DMS79 (cell line): ENCODE data around the gene INTS15.
A peak's percentile ranks its signal among the peaks of the same experiment; 100 is the strongest.
"Not testable (repeated sequence)": the region's sequence is repeated elsewhere in the genome, so short reads cannot be mapped to it uniquely, and the experiment has no call there.

Source experiments
- DNase-seq: peaks from one replicate; lab custom pipeline; 2025; lab: John Stamatoyannopoulos, UW

The INTS15 gene

DNA sequence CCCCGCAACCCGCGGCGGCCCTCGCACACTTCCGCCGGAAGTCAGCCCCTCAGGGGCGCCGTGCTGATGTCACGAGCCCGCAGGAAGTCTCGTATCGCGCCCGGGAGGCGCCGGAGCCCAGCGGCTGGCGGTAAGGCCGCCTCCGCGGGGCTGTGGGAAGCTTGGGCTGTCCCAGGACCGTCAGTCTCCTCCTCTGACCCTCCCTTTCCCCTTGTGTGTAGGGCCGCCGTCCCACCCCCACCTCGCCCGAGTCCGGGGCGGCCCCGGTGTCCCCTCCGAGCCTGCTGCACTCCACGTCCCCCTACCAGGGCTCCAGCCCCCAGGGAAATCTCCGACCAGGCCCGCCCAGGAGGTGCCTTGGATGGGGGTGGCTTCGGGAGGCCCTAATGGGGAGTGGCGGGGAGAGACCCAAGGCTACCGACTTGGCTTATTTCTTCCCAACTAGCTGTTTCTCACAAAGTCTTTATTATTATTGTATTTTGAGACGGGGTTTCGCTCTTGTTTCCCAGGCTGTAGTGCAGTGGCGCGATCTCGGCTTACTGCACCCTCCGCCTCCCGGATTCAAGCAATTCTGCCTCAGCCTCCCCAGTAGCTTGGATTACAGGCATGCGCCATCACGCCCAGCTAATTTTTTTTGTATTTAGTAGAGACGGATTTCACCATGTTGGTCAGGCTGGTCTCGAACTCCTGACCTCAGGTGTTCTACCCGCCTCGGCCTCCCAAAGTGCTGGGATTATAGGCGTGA is 12.3 kb upstream of the INTS15 start, which contains the start of gene ZDHHC4:
ZDHHC4 (plus strand) TSS at position 86 of the 745 bp plus-strand sequence. CDS start 3,108 bp downstream, outside the sequence.
- DNase-seq, result peak; percentile 73

DNA sequence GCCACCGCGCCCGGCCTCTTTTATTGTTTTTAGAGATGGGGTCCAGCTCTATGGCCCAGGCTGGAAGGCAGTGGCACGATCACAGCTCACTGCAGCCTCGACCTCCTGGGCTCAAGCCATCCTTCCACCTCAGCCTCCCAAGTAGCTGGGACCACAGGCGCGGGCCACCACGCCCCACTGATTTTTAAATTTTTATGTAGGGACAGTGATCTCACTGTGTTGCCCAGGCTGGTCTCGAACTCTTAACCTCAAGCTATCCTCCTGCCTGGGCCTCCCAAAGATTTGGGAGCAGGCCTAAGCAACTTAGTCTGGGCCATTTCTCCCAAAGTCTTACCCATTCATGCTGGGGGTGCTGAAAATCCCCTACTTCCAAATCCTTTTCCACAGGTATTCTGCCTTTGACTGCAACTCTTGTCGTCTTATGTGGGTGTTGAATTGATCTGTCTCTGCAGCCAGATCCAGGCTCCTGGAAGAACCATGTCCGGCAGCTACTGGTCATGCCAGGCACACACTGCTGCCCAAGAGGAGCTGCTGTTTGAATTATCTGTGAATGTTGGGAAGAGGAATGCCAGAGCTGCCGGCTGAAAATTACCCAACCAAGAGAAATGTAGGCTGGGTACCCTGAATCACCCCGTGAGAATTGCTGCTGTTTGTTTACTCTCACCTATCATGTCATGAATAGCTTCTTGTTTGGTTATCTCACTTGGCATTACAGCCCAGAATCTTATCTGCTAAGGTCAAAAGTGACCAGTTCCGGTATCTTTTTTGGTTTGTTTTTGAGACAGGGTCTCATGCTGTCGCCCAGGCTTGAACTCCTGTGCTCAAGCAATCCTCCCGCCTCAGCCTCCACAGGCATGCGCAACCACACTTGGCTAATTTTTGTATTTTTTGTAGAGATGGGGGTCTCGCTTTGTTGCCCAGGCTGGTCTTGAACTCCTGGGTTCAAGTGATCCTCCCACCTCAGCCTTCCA is 11.4 kb upstream of the INTS15 start:
- DNase-seq, result no peak

DNA sequence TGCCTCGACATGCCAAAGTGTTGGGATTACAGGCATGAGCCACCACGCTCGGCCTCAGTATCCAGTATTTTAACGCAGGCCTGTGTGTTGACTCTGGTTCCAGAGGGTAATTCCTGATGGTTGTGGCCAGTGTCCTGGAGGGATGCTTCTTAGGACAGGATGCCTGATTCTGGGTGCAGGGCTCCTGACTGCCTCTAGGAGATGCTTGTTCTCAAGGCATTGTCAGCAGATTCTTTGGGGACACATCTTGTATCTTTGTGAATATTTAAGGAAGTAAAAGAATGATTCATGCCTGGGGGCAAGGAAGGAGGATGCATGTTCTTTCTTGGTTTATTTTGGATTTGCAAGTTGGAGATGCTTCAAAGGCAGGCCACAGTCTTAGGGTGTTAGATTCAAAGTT is 10.4 kb upstream of the INTS15 start:
- no peak for DNase-seq

DNA sequence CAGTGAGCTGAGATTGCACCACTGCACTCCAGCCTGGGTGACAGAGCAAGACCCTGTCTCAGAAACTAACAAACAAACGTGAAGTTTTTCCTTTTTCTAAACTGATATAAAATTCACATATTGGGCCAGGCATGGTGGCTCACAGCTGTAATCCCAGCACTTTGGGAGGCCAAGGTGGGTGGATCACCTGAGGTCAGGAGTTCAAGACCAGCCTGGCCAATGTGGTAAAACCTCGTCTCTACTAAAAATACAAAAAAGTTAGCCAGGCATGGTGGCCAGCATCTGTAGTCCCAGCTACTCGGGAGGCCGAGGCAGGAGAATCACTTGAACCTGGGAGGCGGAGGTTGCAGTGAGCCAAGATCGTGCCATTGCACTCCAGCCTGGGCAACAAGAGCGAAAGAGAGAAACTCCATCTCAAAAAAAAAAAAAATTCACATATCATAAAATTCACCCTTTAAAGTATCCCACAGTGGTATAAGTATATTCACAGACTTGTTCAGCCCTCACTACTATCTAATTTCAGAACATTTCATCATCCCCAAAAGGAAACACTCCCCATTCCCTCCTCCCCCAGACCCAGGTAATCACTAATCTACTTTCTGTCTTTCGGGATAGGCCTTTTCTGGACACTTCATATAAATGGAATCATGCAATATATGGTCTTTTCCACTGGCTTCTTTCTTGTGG is 3.9 kb upstream of the INTS15 start:
- DNase-seq, result not testable (repeated sequence)

DNA sequence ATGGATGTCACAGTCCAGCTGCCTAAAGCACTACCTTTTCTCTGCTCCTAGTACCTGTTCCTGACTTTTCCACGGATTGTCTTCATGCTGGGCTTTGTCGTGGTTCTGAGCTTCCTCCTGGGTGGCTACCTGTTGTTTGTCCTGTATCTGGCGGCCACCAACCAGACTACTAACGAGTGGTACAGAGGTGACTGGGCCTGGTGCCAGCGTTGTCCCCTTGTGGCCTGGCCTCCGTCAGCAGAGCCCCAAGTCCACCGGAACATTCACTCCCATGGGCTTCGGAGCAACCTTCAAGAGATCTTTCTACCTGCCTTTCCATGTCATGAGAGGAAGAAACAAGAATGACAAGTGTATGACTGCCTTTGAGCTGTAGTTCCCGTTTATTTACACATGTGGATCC is 1.3 kb upstream of the INTS15 start:
- DNase-seq, result no peak

DNA sequence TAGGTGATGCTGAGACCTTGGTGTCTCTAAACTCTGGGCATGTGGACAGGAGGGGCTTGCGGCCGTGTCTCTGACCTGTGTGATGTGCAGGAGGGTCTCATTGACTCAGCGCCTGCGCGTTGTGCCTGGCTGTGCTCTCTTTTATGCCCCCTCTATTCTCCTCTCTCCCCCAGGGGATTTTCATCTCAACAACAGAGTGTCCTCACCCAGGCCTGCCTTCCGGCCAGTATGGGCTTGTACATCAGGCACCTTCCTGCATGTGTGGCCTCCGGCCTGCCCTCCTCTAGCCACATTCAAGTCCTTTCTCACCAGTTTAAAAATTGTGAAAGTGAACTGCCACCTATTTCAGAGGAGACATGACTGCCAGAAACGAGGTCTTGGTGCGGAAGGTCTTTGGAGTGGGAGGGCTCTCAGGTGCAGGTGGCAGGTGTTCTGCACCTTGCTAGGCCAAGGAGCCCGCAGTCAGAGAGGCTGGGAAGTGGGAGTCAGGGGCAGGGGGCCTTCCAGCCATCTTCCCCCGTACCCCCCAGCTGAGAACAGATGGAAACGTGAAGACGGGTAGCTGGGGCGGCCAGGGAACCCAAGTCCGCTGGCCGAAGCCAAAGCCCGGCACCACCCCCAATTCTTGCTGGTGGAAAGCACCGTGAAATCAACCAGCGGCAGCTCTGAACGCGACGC is 531 bp upstream of the INTS15 start:
- DNase-seq, result no peak

DNA sequence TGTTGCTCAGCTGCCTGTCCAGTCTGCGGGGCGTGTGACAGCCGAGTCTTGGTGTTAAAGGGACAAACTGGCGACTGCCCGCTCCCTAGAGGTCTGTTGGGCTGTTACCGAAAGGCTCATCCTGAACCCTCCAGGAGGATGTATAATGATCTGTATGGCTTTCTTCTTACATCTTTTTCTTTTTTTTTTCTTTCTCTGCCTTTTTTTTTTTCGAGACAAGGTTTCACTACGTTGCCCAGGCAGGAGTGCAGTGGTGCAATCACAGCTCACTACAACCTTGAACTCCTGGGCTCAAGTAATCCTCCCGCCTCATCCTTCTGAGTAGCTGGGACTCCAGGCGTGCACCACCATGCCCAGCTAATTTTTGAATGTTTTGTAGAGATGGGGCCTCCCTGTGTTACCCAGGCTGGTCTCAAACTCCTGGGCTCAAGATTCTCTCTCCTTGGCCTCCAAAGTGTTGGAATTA is 857 bp downstream of the INTS15 start:
- no peak for DNase-seq

DNA sequence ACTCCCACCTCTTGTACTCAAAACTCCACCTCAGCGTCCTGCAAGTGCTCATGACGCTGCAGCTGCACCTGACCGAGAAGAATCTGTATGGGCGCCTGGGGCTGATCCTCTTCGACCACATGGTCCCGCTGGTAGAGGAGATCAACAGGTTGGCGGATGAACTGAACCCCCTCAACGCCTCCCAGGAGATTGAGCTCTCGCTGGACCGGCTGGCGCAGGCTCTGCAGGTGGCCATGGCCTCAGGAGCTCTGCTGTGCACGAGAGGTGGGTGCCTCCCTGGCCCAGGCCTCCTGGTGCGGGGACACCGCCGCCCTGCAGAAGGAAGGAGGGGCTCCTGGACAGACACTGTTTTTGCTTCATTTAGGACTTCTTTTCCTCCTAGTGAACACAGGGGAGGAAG is 10.3 kb downstream of the INTS15 start:
- no peak for DNase-seq

DNA sequence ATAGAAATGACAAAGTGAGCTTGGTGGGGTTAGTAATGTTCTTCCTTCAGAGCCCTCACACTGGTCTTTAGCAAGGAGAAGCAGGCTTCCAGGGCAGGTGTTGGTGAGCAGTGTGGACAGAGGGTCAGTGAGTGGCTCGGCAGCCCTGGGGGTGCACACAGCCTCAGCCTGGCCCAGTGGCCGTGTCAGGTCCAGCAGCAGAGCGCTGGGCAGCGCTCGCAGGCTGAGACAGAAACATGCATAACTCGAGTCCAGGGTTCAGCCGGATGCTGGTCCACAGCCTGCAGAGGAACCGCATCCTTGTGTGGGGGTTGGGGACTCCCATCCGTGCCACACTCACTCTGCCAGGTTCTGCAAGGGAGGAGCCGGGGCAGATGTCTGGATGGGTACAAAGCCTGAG is 14.6 kb downstream of the INTS15 start:
- DNase-seq, result no peak

DNA sequence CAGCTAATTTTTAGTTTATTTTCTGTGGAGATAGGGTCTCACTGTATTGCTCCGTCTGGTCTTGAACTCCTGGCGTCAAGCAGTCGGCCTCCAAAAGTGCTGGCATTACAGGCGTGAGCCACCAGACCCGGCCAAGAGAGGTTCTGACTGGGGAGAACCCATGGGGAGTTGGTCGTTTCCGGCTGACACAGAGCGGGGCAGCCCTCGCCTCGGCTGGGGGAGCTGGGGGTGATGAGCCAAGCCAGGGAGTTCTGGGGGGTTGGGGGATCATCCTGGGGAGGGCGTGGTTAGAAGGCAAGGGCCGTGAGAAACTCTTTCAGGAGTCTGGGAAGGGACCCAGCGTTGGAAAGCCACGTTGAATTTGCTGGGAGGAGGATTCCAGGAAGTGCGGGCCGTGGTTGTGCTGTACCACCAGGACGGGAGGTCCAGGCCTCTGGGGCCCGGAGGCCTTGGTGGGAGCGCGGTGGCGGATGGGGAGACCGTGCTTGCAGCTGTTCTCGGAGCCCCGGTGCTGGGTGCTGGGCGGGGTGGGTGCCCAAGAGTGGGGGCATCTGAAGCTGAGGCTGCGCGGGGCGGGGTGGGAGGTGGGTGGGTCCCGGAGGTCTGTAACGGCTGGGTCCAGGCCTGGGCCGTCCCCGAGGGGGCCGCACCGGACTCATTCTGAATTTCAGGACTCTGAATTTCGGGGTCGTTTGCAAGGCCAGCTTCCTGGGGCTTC is 17.2 kb downstream of the INTS15 start:
- no peak for DNase-seq

DNA sequence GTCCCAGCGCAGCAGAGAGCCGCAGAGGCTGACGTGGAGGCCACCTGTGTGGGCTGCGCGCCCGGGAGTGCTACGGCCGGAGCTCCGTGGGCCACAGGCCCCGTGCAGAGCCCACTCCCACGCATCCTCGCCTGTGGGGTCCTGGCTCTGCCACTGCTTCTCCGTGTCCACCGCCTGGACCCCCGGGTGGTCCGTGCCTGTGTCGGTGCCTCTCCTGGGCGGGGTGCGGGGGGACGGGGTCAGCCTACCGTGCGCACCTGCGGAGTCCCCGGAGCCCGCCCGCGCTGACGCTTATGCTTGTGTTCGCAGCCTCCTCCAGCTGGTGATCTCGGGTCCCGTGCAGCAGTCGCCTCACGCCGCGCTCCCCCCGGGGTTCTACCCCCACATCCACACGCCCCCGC is 17.8 kb downstream of the INTS15 start:
- no peak for DNase-seq

DNA sequence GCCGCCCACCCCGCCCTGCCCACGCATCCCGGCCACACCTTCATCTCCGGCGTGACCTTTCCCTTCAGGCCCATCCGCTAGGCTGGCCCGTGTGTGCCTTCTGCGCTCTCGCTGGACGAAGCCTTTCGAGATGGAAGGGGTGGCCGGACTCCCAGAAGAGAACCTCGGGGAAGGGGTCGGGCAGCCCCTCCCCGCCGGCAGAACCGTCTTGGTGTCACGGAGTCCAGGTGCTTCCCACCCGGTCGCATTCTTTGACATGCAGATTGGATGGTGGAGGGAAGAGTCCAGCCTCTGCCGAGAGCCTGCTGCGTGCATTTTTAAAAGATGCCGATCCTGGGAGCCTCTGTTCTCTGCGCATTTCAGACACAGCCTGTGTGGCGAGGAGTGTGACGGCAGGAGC is 18.3 kb downstream of the INTS15 start:
- no peak for DNase-seq

DNA sequence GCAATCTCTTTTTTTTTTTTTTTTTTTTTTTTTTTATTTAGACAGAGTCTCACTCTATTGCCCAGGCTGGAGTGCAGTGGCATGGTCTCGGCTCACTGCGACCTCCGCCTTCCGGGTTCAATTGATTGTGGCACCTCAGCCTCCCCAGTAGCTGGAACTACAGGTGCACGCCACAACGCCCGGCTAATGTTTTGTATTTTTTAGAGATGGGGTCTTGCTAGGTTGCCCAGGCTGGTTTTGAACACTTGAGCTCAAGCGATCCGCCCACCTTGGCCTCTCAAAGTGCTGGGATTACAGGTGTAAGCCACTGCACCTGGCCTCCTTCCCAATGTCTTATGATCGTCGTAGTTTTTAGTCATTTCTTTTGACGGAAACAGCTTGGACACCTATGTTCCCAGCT is 19.0 kb downstream of the INTS15 start:
- no peak for DNase-seq

DNA sequence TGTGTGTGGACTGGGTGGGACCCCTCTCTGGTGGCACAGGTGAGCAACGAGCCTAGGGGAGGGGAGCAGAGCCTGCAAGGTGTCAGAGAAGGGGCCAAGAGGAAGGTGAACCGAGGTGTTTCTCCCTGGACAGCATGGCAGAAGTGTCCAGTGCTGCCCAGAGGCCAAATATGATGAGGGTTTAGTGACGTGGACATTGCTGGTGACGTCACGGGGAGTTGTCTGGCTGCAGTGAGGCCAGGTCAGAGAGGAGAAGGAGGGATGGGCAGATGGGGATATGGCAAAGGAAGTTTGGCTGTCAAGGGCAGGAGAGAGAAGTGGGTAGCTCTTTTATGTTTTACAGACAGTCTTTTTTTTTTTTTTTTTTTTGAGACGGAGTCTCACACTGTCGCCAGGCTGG is 23.0 kb downstream of the INTS15 start:
- DNase-seq, result no peak

DNA sequence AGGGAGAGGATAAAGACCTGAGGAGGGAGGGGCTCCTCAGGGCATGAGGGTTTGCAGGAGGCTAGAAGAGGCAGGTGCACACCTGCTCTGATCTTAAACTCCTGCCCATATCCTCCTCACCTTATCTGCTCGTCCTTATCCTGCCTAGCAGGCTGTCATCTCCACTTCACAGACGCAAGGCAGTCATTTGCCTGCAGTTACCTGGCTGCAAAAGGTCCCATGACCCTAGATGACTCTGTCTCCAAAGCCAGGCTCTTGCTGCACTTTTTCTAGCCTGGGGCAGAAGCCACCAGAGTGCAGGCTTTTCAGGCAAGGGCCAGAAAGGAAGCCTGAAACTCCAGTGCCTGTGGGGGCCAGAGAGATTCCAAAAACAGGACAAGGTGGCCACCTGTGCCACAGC is 23.9 kb downstream of the INTS15 start:
- DNase-seq, result no peak

DNA sequence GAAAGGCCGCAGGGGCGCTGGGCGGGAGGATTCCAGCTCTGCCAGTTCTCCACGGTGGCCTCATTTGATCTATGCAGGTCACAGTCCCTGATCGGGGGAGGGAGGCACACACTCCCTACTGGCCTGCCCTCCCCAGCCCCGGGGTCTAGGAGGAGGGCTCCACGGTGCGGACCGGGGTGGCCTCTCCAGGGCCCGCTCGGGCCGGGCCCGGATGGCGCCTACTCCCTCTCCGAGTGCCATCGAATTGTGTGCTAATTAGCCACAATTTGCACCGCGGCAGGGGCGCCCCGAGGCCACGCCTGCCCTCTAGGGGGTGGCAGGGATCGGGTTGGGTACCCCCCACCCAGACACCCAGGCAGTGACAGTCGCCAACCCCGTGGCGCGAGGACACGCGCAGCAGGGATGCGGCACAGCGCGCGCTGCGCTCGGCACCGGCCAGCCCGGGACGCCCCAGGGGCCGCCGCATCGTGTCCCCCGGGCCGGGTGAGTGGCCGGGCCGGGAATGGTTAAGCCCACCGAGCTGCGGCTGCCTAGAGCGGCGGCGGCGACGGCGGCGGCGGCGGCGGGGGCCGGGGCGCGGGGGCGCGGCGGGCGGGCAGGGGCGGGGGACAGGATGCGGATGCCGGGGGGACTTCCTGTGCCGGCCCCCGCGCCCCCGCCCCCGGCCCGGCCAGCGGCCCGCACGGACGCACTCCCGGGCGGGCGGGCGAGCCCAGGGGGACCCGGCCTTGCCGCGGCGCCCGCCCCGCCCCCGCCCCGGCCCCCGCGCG is 25.3 kb downstream of the INTS15 start, which contains the start of gene ZNF853:
ZNF853 (plus strand) TSS at position 658 of the 770 bp plus-strand sequence. CDS start 565 bp downstream, outside the sequence.
- DNase-seq, result peak; percentile 10

DNA sequence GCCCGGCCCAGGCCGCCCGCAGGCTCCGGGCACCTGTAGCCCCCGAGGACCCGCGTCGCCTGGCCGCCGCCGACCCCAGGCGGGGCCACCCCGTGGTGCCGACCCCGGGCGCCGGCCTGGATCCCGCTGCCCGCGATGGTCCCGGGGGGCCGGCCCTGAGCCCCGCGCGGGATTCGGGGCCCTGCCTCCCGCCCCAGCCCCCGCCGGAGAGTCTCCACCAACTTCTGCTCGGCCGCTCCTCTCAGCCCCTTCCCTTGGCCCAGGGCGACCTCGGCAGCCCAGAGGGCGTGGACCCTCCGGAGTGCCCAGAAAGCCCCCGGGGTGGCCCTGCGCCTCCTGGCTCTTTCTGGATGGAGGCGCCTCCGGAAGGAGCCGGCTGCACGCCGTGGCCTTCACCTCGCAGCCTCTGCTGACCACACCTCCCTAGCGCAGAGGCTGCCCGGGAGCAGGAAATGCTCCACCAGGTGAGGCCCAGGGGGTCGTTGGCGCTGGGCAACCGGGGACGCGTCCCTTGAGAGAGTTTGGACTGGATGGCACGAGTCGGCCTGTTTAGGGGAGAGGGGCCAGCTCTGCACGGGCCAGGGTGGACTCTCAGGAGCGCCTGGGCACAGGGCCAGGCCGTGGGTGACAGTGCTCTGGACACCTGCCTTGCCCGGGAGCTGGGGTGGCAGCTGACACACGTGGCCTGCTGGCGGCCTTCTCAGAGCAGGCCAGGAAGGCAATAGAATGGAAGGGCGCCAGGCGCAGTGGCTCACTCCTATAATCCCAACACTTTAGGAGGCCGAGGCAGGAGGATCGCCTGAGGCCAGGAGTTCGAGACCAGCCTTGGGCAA is 26.1 kb downstream of the INTS15 start:
- DNase-seq, result peak; percentile 6

DNA sequence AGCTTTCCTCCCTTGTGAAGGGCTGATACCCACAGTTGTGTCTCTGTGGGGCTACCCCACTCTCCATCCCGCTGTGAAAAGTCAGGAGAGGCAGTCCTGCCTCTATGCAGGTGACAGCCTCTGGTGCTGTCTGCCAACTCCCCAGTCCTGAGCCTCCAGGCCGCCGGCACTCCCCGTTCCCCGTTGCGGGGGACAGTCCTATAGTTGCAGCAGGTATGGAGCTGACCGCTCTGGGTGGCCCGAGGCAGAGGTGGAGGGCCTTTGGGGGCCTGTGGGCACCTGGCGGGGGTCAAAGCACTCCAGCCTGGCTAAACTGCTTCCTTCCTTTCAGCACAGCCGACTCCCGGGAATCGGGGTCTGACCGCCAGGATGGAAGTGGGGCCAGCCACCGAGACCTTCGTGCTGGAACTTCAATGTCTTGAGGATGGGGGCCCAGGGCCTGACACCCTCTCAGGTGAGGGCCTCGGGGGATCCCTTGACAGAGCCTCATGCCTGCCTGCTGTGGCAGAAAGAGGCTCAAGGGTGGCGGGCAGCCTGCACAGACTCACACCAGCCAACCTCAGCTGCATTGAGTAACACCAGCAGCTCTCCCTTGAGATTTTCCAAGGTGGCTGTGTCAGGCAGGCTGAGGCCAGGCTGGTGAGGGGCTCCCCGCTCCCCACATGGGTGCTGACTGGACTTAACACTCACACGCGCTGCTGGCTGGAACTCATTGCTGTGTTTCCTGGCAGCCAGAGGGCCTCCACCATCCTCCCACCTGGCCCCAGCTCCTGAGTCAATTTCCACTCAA is 27.2 kb downstream of the INTS15 start:
- DNase-seq, result no peak
